Retina (tissue), 1 donor: ENCODE results near the gene ZC3H15.
A peak's percentile ranks its signal among the peaks of the same experiment; 100 is the strongest.
"Not testable (repeated sequence)": the region's sequence is repeated elsewhere in the genome, so short reads cannot be mapped to it uniquely, and the experiment has no call there.

Experiments
- DNase-seq: peaks from one replicate; pipeline ENCODE4 v3.0.0-alpha.2; 2016

Gene ZC3H15

GRCh38 chr2:186485871-186486650 lies at the start of gene ZC3H15:
TSS of gene ZC3H15 (plus strand) at chr2:186486260. CDS start at chr2:186486383, 123 bp downstream.
- DNase-seq: peak; percentile 97

- DNase-seq: no peak
Measured at GRCh38 chr2:186437719-186438118, 48.3 kb upstream of the ZC3H15 start.

DNA sequence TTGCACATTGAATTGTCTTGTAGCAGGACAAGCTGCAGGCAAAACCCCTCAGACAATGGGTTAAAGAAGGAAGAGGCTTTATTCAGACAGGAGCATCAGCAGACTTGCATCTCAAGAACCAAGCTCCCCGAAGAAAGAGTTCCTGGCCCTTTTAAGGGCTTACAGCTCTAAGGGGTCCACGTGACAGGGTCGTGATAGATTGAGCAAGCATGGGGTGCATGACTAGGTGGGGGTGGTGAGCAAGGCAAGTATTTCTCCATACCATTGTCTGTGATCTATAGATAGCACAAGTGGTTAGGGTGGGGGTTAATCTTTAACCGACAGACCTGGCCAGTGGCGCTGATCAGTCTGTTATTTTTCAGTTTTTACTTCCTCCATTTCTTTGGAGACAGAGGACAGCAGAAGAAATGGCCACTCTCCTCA lies 46.4 kb upstream of the ZC3H15 start:
- DNase-seq: not testable (repeated sequence)

GRCh38 chr2:186440506-186440905 lies 45.6 kb upstream of the ZC3H15 start:
- DNase-seq: no peak

DNA sequence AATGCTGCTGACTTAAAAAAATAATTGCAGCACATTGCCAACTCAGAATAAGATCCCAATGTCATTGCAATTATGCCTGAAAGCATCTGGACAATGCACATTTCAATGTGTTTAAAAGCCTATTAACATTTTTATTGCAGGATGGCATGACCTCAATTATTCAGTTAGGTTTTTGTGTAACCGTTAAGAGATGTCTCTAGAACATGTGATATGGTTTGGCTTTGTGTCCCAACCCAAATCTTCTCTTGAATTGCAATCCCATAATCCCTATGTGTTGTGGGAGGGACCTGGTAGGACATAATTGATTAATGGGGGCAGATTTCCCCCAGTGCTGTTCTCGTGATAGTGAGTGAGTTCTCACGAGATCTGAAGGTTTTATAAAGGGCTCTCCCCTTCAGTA lies 43.2 kb upstream of the ZC3H15 start:
- DNase-seq: no peak

DNA sequence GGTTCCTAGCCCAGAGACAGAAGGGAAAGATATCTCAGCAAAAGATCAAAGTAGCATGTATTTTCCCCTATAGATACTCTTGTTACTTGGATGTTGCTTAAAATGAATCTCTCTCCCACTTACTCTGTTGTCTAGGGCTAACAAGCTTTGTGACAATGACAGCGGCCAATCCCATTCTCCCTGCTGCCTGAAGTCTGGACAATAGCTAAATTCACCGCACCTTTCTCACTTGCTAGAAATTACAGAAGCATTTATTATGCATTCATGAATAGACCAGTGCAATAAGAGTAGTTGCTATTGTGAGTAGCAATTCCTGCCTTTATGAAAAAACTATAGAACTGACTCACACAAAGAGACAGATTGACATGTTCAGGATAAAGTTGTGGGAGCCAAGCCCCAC lies 42.2 kb upstream of the ZC3H15 start:
- no peak for DNase-seq

GRCh38 chr2:186445506-186445905 lies 40.6 kb upstream of the ZC3H15 start:
- no peak for DNase-seq

GRCh38 chr2:186455613-186456012 lies 30.4 kb upstream of the ZC3H15 start:
- no peak for DNase-seq

DNA sequence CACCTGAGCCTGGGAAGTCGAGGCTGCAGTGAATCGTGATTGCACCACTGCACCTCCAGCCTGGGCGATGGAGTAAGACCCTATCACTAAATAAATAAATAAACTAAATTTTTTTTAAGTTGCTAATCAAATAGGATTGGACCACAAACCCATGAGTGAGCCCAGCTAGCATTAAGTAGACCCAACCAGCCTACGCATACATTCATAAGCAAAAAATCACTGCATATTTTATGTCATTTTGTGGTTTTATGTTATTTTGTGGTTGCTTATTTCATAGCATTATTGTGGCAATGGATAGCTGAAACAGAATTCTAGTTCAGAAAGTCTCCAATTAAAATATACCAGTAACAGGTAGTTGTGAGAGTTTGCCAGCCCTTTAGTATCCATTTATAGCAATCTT lies 29.1 kb upstream of the ZC3H15 start:
- no peak for DNase-seq

DNA sequence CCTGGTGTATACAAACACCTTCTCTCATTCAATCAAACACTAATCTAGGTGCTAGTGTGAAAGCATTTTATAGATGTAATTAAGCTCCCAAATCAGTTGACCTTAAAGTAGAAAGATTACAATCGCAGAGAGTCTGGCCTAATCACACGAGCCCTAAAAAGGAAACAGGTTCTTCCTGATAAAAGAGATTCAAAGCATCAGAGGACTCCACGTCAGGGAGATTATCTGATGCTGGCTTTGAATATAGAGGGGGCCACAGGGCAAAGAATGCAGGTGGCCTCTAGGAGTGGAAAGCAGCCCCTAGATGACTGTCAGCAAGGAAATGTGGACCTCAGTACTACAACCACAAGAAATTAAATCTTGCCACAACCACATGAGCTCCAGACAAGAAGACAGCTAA lies 28.2 kb upstream of the ZC3H15 start:
- no peak for DNase-seq

GRCh38 chr2:186459009-186459408 lies 27.1 kb upstream of the ZC3H15 start:
- DNase-seq: peak; percentile 7

- DNase-seq: no peak
Measured at GRCh38 chr2:186460465-186460864, 25.6 kb upstream of the ZC3H15 start.

DNA sequence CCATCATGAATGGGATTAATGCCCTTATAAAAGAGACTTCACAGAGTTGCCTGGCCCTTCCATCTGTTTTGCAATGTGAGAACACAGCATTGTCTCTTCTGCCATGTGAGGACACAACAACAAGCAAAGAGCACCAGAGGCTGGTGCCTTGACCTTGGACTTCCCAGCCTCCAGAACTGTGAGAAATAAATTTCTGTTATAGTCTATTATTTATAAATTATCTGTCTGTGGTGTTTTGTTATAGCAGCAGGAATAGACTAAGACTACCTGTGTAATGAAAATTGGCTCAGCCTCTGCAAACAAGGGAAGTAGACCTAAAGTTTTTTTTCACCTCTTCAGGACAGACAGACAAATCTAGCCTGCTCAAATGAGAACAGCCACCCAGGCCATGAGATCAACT lies 19.3 kb upstream of the ZC3H15 start:
- no peak for DNase-seq

GRCh38 chr2:186467421-186467820 lies 18.6 kb upstream of the ZC3H15 start:
- no peak for DNase-seq

GRCh38 chr2:186472722-186473493 lies 13.2 kb upstream of the ZC3H15 start:
- DNase-seq: not testable (repeated sequence)

- not testable (repeated sequence) for DNase-seq
Measured at GRCh38 chr2:186474239-186474638, 11.8 kb upstream of the ZC3H15 start.

DNA sequence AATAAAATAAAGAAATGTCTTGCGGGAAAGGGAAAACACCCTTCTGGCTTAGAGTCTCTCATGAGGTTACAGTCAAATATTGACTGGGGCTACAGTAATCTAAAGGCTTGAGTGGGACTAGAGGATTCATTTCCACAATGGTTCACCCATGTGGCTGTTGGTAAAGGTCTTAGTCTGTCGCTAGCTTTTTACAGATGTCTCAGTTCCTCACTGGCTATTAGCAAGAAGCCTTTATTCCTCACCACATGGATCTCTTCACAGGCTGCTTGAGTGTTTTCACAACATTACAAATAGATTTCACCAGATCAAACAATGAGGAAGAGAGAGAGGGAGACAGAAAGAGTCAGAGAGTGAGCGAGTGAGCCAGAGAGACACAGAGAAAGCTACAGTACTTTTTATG lies 8.3 kb upstream of the ZC3H15 start:
- no peak for DNase-seq

DNA sequence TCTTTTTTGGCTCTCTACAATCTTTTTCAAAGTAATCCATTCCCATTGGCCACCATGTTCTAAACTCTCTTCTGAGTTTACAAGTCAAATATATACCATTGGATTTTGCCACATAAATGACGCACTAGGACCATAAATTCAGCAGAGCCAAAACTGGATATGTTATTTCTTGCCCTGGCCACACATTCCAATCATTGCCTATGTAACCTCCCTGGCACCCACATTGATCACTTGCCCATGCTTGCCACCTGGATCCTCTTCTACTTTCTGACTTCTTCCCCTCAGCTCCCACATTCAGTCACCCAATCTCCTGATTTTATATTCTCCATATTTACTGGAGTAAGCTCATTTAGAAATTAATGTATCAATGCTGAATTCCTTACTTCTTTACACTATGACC lies 5.1 kb upstream of the ZC3H15 start:
- no peak for DNase-seq

DNA sequence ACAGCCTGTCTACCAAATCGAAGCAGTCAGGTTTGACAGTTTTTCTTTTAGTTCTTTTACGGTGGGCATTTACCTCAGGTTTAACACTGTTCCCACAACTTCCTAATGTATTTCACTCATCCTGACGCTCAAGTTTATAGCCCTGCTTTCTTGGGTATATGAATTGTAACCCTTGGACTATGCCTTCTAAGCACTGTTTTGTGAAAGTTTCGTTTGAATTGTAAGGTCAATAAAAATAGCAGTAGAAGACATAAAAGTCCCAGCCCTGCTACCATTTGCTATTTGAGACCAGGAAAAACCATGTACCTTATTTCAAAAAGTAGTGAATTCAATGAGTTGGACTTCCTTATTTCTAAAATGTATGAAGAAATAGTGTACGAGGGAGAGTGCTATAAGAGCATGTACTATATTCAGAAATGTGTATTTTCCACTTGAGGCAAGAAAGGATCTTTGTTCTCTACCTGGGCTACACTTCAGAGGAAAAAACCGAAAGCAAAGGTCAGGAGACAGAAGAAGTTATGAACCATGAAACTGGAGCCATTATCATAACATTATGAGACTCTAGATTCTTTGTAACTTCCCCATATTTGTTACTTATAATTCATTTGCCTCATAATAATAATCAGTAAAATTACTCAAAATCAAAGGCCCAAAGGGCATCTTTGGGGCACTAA lies 1.9 kb upstream of the ZC3H15 start:
- DNase-seq: no peak

- no peak for DNase-seq
Measured at GRCh38 chr2:186485576-186485870, 537 bp upstream of the ZC3H15 start.

DNA sequence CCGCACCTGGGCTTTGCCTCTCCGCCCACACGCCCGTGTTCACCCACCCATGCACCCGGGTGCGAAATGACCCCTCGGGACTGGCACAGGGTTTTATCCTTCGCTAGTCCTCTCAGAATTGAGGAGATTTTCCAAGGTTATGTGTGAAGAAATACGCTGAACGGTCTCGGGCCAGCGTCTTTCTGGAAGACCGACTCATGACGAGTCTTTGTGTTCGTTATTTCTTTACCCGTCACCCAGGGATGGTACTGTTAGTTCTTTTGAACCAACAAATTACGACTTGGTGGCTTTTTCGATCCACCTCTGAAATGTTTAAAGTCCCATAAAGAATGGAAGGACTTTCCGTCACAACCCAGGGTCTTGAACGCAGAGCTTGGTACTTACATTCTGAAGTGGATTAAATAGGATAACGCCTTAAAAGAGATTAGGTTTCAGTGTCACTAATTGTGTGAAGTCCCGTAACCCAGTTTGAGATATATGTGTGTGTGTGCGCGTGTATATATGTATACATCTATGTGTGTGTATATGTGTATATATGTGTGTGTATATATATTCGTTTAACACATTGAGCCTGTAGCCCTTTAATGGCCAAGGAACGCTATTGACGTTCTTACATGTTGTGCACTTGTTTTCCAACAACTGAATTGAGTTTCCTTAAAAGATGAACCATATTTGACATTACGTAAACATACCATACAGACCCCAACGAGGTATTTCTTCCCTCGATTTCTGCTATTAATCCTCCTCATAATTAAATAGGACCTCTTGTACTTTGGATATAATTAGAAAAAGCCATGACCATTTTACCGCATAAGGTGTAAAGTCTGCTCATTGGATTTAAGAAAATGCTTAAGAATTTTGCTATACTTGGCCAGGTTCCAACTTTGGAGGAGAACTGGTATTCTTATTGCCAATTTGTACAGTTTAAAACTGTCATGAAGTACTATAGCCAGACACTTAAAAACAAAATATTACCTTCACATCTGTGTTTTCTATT lies 889 bp downstream of the ZC3H15 start:
- DNase-seq: no peak

DNA sequence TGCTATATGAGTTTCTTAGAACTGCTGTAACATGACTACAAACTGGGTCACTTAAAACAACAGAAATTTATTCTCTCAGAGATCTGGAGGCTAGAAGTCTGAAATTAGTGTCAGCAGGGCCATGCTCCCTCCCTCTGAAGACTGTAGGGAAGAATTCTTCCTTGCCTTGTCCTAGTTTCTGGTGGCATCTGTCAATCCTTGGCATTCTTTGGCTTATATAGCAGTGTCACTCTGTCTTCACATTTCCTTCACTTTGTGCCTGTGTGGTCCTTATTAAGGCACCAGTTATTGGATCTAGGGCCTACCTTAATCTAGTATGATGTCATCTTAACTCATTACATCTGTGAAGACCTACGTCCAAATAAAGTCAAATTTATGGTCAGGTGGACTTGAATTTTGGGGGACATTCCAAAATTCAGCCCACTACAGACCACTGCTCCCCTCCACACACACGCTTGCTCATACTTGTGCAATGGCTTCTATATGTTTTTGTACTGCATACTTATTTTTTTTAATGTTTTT lies 7.6 kb downstream of the ZC3H15 start:
- DNase-seq: no peak
